Activated CD8-positive, alpha-beta memory T cell treated with anti-CD3 and anti-CD28 coated beads for 48 hours (primary cell): Measurements from ENCODE around the gene KCNK3.

ENCODE experiments used
- DNase-seq, 3 experiments: peaks; one replicate each; pipeline ENCODE4 v3.0.0-alpha.2; 2020; ENCODE audit warnings: low read depth in 2 of 3, low spot score in 2 of 3

The KCNK3 gene

GRCh38 chr2:26778507-26778906 lies 86.0 kb downstream of the KCNK3 start:
- no peak for DNase-seq

GRCh38 chr2:26780203-26780760 lies 87.8 kb downstream of the KCNK3 start:
- DNase-seq = no peak
